CD4-positive, alpha-beta T cell (primary cell): ENCODE results near the gene MYH15. TPM values are rescaled to one million over a fixed set of nuclear protein-coding genes. Genes with fewer than 3 reads are reported as not detected.

Source experiments
- ATAC-seq: fragments of 200-7000 bp; cut with Tn5 transposase; one replicate; pipeline ENCODE4 v1.10.0; 2022; ENCODE audit warnings: mild to moderate bottlenecking; ENCODE audit not compliant: poor library complexity
- CTCF ChIA-PET: fragments of 350-600 bp; sonication (Branson Sonifier 250); formaldehyde crosslinking; loops from one replicate; lab custom pipeline; 2021; ENCODE audit warnings: antibody characterized with exemption, inconsistent platforms; lab: Charles Lee
- POLR2A ChIA-PET: fragments of 350-600 bp; sonication (Branson Sonifier 250); formaldehyde crosslinking; loops from one replicate; lab custom pipeline; 2021; ENCODE audit warnings: antibody characterized with exemption, inconsistent platforms; lab: Charles Lee
- DNase-seq, 14 experiments: peaks; one replicate each; pipeline ENCODE4 v3.0.0-alpha.2; 2013 to 2020; ENCODE audit warnings: mixed read lengths in 2 of 14
- H3K27ac ChIP-seq, 2 donors: one replicate each; pipeline versions ENCODE4 v1.5.1 to v1.7.0; 2013; ENCODE audit warnings: low read length in 2 of 2, low read depth in 1 of 2, mild to moderate bottlenecking in 1 of 2
- H3K27me3 ChIP-seq, 2 experiments: 1 replicate in 1 of 2; 2 replicates in 1 of 2; pipeline versions ENCODE4 v1.6.1 to v1.7.0; 2013; ENCODE audit warnings: low read length in 2 of 2, control low read depth in 1 of 2, mild to moderate bottlenecking in 1 of 2, moderate library complexity in 1 of 2; ENCODE audit not compliant: insufficient read depth in 2 of 2, control insufficient read depth in 1 of 2
- H3K36me3 ChIP-seq: one replicate; pipeline ENCODE4 v1.6.1; 2013; ENCODE audit warnings: low read length, control low read depth; ENCODE audit not compliant: insufficient read depth
- H3K4me1 ChIP-seq: one replicate; pipeline ENCODE4 v1.6.1; 2013; ENCODE audit warnings: low read length, control low read depth; ENCODE audit not compliant: insufficient read depth
- H3K4me3 ChIP-seq: one replicate; pipeline ENCODE4 v1.5.1; 2013; ENCODE audit warnings: mild to moderate bottlenecking, low read length, moderate library complexity
- H3K9me3 ChIP-seq, 2 experiments: 1 replicate in 1 of 2; 2 replicates in 1 of 2; pipeline versions ENCODE4 v1.6.1 to v1.7.0; 2013; ENCODE audit warnings: low read length in 2 of 2, mild to moderate bottlenecking in 2 of 2, control low read depth in 1 of 2, moderate library complexity in 1 of 2; ENCODE audit not compliant: control insufficient read depth in 1 of 2, insufficient read depth in 1 of 2
- H3K27ac Mint-ChIP-seq: one replicate; pipeline ENCODE4 v1.8.0; 2020; ENCODE audit warnings: mixed read lengths
- H3K27me3 Mint-ChIP-seq: one replicate; pipeline ENCODE4 v1.8.0; 2021; ENCODE audit warnings: mixed read lengths
- H3K36me3 Mint-ChIP-seq: one replicate; pipeline ENCODE4 v1.8.0; 2021; ENCODE audit warnings: low read depth, mixed read lengths
- H3K4me1 Mint-ChIP-seq: one replicate; pipeline ENCODE4 v1.8.0; 2021; ENCODE audit warnings: low read depth, mixed read lengths
- H3K4me3 Mint-ChIP-seq: one replicate; pipeline ENCODE4 v1.8.0; 2020; ENCODE audit warnings: mild to moderate bottlenecking, mixed read lengths
- H3K9me3 Mint-ChIP-seq: one replicate; pipeline ENCODE4 v1.8.0; 2020; ENCODE audit warnings: mixed read lengths
- intact Hi-C, 2 experiments: fragments of 100-400 bp; cut with DNase I in 1 of 2; cut with micrococcal nuclease in 1 of 2; formaldehyde crosslinking; loops; one replicate each; pipeline versions ENCODE4 v1.15.1 to v1.9.0; 2023 to 2025; cut with DNase I, micrococcal nuclease
- total RNA-seq, 174 experiments: library from RNA in 2 of 174; stranded (reverse) in 2 of 174; gene quantifications; one replicate each; pipeline ENCODE4 v1.2.3 and lab custom pipeline; 2021 to 2026
- TF ChIP-seq, protein P1 (sequence below): fragments of 200-600 bp; IDR thresholded peaks from one replicate; pipeline ENCODE4 v1.8.0; 2022; ENCODE audit warnings: antibody characterized with exemption, mild to moderate bottlenecking

Gene MYH15
- total RNA-seq, 2 experiments from 2014 or later = 0.05 to 0.08 TPM

DNA sequence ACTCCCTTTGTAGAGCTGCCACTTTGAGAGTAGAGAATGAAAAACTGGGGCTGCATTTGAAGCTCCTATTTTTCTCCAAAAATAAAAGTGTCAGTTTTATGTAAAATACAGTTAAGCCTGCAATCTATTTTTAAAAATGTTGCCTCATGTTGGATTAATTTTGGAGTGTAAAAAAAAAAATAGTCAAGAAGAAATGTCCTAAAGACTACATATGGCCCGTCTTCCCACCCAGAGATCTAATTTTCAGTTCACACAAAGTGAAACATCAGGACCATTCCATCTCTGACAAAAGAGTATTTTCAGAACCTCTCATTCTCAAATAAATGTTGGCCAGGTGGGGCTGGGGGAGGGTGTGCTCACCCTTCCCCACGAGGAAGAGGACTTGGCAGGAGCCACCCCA is 151.4 kb downstream of the MYH15 start:
- POLR2A ChIA-PET = no interaction called here
- ATAC-seq = no peak

DNA sequence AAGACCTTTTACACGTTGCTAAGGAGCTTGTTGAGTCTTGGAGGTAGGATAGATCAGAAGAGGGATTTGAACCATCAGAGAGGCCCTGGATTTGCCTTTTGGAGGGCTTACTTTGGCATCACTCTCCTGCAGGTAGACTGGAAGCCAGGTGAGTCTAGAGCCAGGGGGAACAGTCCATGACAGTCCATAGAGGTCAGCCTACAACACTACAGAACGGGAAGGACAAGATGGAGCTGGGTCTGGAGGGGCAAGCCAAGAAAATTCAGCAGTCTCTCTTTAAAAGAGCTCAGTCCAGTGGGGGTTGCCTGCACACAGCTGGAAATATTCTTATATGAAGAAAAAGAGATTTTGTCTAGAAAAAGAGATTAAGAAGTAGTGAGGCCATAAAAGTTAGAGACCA is 153.4 kb downstream of the MYH15 start:
- Histone ChIP-seq H3K9me3 (no peaks in the 10 kb centered on the region), H3K27me3 (no peaks in the 10 kb centered on the region), H3K4me1 (no peaks in the 10 kb centered on the region), H3K27ac (no peak overlapping the region), H3K4me3 (no peak overlapping the region), H3K36me3 (no peaks in the 10 kb centered on the region)
- POLR2A ChIA-PET = no interaction called here
- ATAC-seq = no peak
- intact Hi-C loops = no loop called here
- H3K36me3 Mint-ChIP-seq = no peaks in the 10 kb centered on the region
- no peaks in the 10 kb centered on the region for H3K9me3 Mint-ChIP-seq
- H3K4me1 Mint-ChIP-seq = no peaks in the 10 kb centered on the region
- H3K4me3 Mint-ChIP-seq = no peak overlapping the region
- DNase-seq = no peak
- CTCF ChIA-PET = no interaction called here
- TF ChIP-seq, protein P1, sequence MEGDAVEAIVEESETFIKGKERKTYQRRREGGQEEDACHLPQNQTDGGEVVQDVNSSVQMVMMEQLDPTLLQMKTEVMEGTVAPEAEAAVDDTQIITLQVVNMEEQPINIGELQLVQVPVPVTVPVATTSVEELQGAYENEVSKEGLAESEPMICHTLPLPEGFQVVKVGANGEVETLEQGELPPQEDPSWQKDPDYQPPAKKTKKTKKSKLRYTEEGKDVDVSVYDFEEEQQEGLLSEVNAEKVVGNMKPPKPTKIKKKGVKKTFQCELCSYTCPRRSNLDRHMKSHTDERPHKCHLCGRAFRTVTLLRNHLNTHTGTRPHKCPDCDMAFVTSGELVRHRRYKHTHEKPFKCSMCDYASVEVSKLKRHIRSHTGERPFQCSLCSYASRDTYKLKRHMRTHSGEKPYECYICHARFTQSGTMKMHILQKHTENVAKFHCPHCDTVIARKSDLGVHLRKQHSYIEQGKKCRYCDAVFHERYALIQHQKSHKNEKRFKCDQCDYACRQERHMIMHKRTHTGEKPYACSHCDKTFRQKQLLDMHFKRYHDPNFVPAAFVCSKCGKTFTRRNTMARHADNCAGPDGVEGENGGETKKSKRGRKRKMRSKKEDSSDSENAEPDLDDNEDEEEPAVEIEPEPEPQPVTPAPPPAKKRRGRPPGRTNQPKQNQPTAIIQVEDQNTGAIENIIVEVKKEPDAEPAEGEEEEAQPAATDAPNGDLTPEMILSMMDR = no peak
- H3K27me3 Mint-ChIP-seq = no peaks in the 10 kb centered on the region
- H3K27ac Mint-ChIP-seq = no peak overlapping the region

More for the DNA sequence above, 151.4 kb downstream of the MYH15 start:
- CTCF ChIA-PET = no interaction called here
- DNase-seq = no peak
- H3K4me1 Mint-ChIP-seq = no peaks in the 10 kb centered on the region
- Histone ChIP-seq H3K27me3 (no peaks in the 10 kb centered on the region), H3K4me1 (no peaks in the 10 kb centered on the region), H3K4me3 (no peak overlapping the region), H3K36me3 (no peaks in the 10 kb centered on the region), H3K9me3 (no peaks in the 10 kb centered on the region), H3K27ac (no peak overlapping the region)
- intact Hi-C loops = no loop called here
- no peaks in the 10 kb centered on the region for H3K27me3 Mint-ChIP-seq
- no peak overlapping the region for H3K27ac Mint-ChIP-seq
- no peaks in the 10 kb centered on the region for H3K36me3 Mint-ChIP-seq
- H3K9me3 Mint-ChIP-seq = no peaks in the 10 kb centered on the region
- no peak overlapping the region for H3K4me3 Mint-ChIP-seq
- TF ChIP-seq, protein P1 = no peak

DNA sequence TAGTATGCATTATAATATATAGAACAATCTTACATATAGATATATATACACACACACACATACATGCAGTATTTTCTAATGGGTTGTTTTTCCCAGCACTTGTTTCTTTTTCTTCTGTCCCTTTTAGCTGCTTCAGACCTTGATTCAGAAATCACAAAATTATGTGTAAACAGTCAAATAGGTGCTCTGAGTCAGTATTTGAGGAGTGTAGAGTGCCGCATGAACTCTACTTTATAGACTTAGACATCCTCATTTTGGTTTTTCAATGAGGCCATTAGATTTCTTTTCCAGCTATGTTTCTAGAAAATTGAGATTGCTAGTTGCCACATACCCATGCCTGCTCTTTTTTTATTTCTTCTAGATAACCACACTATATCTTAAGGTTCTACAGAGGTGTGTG is 155.8 kb downstream of the MYH15 start:
- H3K36me3 ChIP-seq = no peaks in the 10 kb centered on the region
- Mint-ChIP-seq H3K27ac (no peak overlapping the region), H3K36me3 (no peaks in the 10 kb centered on the region), H3K4me1 (no peaks in the 10 kb centered on the region), H3K4me3 (no peak overlapping the region), H3K27me3 (no peaks in the 10 kb centered on the region), H3K9me3 (no peaks in the 10 kb centered on the region)
- no peaks in the 10 kb centered on the region for H3K27me3 ChIP-seq
- no peaks in the 10 kb centered on the region for H3K4me1 ChIP-seq
- TF ChIP-seq, protein P1 = no peak
- intact Hi-C loops = no loop called here
- ChIA-PET POLR2A (no interaction called here), CTCF (no interaction called here)
- H3K27ac ChIP-seq = no peak overlapping the region
- DNase-seq = no peak
- H3K4me3 ChIP-seq = no peak overlapping the region
- H3K9me3 ChIP-seq = no peaks in the 10 kb centered on the region
- no peak for ATAC-seq
